Vagina (tissue), 2 donors: ENCODE measurements around the gene TMSB15C.
"Not testable (repeated sequence)": the region's sequence is repeated elsewhere in the genome, so short reads cannot be mapped to it uniquely, and the experiment has no call there.

Source experiments
- POLR2A ChIP-seq, 2 donors: fragments of 450-650 bp; IDR thresholded peaks; one replicate each; pipeline ENCODE4 v1.6.1; 2017; ENCODE audit warnings: antibody characterized with exemption in 2 of 2, mild to moderate bottlenecking in 2 of 2, moderate library complexity in 2 of 2
- POLR2AphosphoS5 ChIP-seq, 2 donors: sonication (generic); formaldehyde crosslinking; IDR thresholded peaks; one replicate each; pipeline ENCODE4 v1.9.0; 2017; ENCODE audit warnings: antibody characterized with exemption in 2 of 2, mild to moderate bottlenecking in 2 of 2, low read depth in 1 of 2; ENCODE audit not compliant: insufficient read depth in 1 of 2
- TF ChIP-seq, protein P1 (sequence below), 3 experiments: fragments of 450-650 bp in 2 of 3; fragments of 200-600 bp in 1 of 3; sonication (generic) in 1 of 3; IDR thresholded peaks; one replicate each; pipeline ENCODE4 v1.5.1; 2017 to 2019; ENCODE audit warnings: antibody characterized with exemption in 3 of 3, mild to moderate bottlenecking in 2 of 3, moderate library complexity in 2 of 3

DNA sequence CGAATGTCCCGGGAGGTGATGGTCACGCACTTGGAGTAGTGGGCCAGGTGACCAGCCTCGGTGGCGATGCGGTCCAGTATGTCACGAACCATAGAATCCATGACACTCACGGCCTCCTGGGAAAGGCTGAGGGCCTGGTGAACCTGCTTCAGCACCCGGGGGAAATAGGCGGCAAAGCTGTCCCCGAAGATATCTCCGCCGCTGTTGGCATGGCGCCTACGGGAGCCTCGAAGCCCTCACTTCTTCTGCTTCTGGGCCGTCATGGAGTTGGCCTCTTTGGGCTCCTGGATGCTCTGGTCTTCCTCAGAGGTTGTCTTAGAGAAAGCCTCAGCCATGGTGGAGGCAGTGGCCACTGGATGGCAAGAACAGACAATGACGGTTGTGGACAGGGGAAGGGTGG is 13.4 kb downstream of the TMSB15C start:
- TF ChIP-seq POLR2AphosphoS5 (IDR thresholded peaks at IDR 0.05; ENCODE audit: insufficient read depth in 1 of 2, low read depth in 1 of 2); POLR2A (IDR thresholded peaks at IDR 0.05): not testable (repeated sequence)
- TF ChIP-seq, protein P1, sequence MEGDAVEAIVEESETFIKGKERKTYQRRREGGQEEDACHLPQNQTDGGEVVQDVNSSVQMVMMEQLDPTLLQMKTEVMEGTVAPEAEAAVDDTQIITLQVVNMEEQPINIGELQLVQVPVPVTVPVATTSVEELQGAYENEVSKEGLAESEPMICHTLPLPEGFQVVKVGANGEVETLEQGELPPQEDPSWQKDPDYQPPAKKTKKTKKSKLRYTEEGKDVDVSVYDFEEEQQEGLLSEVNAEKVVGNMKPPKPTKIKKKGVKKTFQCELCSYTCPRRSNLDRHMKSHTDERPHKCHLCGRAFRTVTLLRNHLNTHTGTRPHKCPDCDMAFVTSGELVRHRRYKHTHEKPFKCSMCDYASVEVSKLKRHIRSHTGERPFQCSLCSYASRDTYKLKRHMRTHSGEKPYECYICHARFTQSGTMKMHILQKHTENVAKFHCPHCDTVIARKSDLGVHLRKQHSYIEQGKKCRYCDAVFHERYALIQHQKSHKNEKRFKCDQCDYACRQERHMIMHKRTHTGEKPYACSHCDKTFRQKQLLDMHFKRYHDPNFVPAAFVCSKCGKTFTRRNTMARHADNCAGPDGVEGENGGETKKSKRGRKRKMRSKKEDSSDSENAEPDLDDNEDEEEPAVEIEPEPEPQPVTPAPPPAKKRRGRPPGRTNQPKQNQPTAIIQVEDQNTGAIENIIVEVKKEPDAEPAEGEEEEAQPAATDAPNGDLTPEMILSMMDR (IDR thresholded peaks at IDR 0.05): not testable (repeated sequence)
